Hepatocyte (in vitro differentiated cells): ENCODE results near the gene MTA2.

Source experiments
- CTCF ChIP-seq: fragments of 200-600 bp; sonication (generic); IDR thresholded peaks from 2 replicates; pipeline ENCODE4 v1.5.1; 2016; ENCODE audit warnings: antibody characterized with exemption, mild to moderate bottlenecking; ENCODE audit not compliant: poor library complexity
- EZH2phosphoT487 ChIP-seq: fragments of 200-600 bp; sonication (generic); IDR thresholded peaks from one replicate; pipeline ENCODE4 v1.6.1; 2018; ENCODE audit warnings: antibody characterized with exemption, mild to moderate bottlenecking, low read depth, moderate library complexity; ENCODE audit not compliant: unreplicated experiment, severe bottlenecking

GRCh38 chr11:62548545-62549335 lies 52.9 kb downstream of the MTA2 start:
- TF ChIP-seq CTCF, result no peak
- TF ChIP-seq EZH2phosphoT487, result no peak
